Sigmoid colon (tissue), 4 donors: ENCODE measurements around the gene PYGB.

Experiments
- POLR2A ChIP-seq, 2 donors: fragments of 450-650 bp; IDR thresholded peaks; one replicate each; pipeline ENCODE4 v1.6.1; 2016; ENCODE audit warnings: antibody characterized with exemption in 2 of 2, mild to moderate bottlenecking in 2 of 2, moderate library complexity in 2 of 2
- POLR2AphosphoS5 ChIP-seq, 4 donors: sonication (generic); formaldehyde crosslinking; IDR thresholded peaks; one replicate each; pipeline ENCODE4 v1.6.1; 2017; ENCODE audit warnings: antibody characterized with exemption in 4 of 4
- TF ChIP-seq, protein P1 (sequence below), 4 experiments: fragments of 450-650 bp in 3 of 4; fragments of 200-600 bp in 1 of 4; IDR thresholded peaks; one replicate each; pipeline ENCODE4 v1.5.1; 2016 to 2019; ENCODE audit warnings: antibody characterized with exemption in 4 of 4, mild to moderate bottlenecking in 3 of 4, moderate library complexity in 2 of 4

DNA sequence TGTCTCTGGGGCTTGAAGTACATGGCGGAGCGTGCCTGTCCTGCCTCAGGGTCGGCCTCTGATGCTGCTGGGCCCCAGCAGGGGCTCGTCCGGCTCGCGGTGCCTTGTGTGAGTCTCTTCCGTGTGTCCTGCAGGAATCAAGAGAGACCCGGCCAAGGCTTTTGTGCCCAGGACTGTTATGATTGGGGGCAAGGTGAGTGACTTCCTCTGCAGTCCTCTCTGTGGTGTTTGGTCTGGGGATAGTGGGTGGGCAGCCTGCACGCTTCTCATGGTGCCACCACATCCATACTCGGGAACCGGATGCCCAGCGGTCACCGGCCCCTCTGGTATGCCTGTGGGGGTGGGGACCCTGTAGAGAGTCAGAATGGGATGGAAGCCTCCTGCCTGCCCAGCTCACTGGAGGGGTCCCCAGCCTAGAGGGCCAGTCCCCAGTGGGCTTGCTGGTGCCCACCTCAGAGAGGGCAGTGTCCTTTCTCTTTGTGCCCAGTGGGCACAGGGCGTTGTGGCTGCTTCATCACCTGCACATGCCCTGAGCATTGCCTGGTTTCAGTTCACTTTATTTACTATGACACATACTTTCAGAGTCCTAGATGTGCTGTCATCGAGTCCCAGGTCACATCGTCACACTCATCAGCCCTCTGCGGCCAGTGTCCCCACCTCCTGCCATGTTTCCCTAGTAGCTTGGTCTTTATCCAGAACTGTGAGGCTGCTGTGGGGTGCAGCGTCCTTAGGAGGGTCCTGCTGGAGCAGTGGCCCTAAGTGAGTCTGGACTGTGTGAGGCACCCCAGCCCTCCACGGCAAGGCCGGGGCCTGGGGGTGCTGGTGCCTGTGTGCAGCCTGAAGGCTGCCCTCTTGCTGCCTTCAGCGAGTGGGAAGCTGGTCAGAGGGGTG, 40.7 kb downstream of the PYGB start:
- TF ChIP-seq, protein P1, sequence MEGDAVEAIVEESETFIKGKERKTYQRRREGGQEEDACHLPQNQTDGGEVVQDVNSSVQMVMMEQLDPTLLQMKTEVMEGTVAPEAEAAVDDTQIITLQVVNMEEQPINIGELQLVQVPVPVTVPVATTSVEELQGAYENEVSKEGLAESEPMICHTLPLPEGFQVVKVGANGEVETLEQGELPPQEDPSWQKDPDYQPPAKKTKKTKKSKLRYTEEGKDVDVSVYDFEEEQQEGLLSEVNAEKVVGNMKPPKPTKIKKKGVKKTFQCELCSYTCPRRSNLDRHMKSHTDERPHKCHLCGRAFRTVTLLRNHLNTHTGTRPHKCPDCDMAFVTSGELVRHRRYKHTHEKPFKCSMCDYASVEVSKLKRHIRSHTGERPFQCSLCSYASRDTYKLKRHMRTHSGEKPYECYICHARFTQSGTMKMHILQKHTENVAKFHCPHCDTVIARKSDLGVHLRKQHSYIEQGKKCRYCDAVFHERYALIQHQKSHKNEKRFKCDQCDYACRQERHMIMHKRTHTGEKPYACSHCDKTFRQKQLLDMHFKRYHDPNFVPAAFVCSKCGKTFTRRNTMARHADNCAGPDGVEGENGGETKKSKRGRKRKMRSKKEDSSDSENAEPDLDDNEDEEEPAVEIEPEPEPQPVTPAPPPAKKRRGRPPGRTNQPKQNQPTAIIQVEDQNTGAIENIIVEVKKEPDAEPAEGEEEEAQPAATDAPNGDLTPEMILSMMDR (IDR thresholded peaks at IDR 0.05), result no peak
- TF ChIP-seq POLR2A (IDR thresholded peaks at IDR 0.05), result no peak
- no peak for TF ChIP-seq POLR2AphosphoS5 (IDR thresholded peaks at IDR 0.05)
